GM23248 (cell line): ENCODE data around the gene AHRR.

Experiments used
- EZH2 ChIP-seq: fragments of 200-600 bp; sonication (generic); IDR thresholded peaks from 2 replicates; pipeline ENCODE4 v1.6.1; 2018; ENCODE audit warnings: antibody characterized with exemption, mild to moderate bottlenecking; ENCODE audit not compliant: insufficient read depth, poor library complexity, severe bottlenecking
- EZH2phosphoT487 ChIP-seq: fragments of 200-600 bp; sonication (generic); IDR thresholded peaks from 2 replicates; pipeline ENCODE4 v1.6.1; 2018; ENCODE audit warnings: antibody characterized with exemption, moderate library complexity, mild to moderate bottlenecking, low read depth; ENCODE audit not compliant: insufficient read depth

DNA sequence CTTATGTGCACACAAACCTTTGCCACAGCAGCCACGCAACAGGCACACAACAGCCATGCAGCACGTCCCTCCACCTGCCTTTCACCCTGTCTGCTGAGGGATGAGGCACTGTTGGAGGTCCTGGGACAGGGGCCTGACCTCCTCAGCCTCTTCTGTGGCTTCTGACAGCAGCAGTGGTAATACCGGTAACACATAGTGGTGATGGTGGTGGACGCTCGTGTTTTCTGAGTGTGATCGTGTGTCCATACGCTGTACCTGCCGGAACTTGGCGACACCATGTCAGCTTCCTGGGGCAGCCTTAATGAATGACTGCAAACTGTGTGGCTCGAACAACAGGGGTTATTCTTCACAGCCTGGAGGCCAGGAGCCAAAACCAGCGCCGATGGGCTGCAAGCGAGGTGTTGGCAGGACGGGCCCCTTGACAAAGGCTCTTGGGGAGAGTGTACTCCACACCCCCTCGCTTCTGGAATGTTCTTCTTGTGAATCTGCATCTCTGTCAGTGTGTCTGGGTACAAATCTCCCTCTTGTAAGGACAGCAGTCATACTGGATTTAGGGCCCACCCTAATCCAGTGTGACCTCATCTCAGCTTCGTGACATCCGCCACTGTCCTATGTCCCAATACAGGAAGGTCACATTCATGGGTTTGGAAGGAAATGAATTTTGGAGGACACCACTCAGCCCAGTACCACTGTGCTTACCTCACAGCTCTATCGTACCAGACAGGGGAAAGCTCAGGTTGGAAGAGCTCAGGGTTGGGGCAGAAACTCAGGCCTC lies 66.2 kb downstream of the AHRR start:
- TF ChIP-seq EZH2phosphoT487 (no peak), EZH2 (no peak)
